ENCODE results near the gene OR2Y1.
"Not testable (repeated sequence)": the region's sequence is repeated elsewhere in the genome, so short reads cannot be mapped to it uniquely, and the experiment has no call there.

The OR2Y1 gene

DNA sequence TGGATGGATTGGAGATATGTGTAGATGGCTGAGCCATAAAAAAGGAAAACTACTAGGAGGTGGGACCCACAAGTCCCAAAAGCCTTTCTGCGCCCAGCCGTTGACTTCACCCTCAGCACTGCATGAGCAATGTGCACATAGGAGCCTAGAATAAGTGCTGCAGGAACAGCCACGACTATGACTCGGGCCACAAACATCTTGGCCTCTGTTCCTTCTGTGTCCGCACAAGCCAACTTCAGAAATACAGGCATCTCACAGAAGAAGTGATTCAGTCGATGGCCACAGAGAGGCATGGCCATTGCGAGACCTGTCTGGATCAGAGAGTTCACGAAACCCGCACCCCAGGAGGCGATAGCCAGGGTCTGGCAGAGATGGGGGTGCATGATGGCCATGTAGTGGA lies 587 bp downstream of the OR2Y1 start:
- no peak for DNase-seq (ENCODE audit: low read depth)

DNA sequence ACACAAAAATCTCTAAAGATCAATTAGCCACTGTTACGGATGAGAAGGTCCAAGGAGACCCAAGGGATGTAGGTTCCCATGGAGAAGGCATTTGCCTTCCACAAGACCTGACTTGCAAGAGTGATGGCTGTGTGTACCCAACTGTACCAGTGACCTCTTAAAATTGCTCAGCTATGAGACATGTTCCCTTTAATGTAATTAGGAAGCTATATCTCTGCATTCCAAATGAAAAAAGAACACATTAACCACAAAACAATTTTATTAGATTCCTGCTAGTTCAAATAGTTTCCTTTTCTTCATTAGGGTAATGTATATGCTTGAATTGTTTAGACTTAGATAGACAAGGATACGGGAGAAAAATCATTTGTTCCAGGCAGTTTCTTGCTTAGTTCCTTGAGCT lies 3.3 kb downstream of the OR2Y1 start:
- no peak for DNase-seq (ENCODE audit: low read depth)

DNA sequence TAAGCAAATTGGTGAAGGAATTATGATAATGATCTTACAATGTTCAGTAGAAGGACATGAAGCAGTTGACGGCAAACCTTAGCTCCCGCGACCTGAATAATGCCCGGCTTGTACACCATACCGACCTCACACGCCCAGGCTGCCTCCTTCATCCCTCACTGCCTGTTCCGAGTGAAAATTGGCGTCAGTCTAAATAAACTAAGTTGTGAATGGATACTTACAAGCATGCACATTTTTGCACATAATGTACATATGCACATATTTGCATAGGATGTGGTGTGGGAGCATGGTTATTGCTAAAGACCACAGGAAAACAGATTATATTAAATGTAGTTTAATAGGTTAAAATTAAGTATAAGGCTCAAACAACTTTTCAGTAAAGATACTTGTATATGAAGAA lies 14.9 kb downstream of the OR2Y1 start:
- no peak for DNase-seq (ENCODE audit: low read depth)

DNA sequence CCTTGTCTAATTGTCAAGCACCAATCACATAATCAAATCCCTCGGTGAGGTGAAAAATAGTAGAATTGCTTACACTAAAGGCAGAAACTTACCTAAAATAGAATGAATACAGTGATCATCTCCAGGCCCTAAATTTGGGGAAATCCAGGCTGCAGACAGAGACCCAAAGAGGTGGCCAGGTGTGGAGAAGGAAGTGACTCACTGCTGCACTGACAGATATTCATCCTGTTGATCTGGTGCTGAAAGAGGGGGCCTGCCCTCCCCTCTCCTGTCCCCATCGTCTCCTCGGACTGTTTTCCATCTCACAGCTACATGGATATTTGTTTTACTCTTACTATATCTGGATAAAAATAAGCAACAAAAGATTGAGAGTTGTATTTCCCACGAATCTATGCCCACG lies 15.9 kb downstream of the OR2Y1 start:
- no peak for DNase-seq (ENCODE audit: low read depth)

DNA sequence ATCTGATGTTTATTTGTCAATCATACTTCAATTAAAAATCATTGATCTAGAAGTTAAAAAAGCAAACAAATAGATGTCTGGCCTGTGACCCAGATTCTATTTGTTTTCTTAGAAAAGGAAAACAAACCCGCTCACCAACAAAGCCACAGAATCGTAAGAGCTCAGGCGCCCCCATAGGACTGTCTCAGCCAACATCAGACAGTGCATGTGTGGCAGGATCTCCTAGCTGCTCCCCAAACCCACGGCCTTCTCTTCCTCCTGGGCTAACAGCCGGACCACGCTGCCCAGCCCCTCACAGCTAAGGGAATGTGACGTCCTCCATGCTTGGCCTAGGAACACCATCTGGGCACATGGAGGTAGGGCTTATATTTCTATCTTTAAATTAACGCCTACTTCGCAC lies 19.4 kb downstream of the OR2Y1 start:
- DNase-seq (ENCODE audit: low read depth) = no peak

DNA sequence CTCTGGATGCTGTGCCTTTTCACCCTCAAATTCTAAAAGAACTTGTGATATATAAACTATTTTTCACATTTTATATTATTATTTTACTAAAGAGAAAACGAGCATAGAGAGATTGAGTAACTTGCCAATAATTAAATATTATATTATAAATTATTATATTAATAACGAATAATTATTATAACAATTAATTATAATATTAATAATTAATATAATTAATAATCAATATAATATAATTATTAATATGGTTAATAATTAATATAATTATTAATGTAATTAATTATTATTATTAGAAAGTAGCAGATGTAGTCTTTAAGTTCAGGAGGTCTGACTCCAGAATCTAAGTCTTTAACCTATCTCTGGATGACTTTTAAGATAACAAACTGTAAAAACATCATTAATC lies 20.1 kb downstream of the OR2Y1 start:
- DNase-seq (ENCODE audit: low read depth) = no peak

DNA sequence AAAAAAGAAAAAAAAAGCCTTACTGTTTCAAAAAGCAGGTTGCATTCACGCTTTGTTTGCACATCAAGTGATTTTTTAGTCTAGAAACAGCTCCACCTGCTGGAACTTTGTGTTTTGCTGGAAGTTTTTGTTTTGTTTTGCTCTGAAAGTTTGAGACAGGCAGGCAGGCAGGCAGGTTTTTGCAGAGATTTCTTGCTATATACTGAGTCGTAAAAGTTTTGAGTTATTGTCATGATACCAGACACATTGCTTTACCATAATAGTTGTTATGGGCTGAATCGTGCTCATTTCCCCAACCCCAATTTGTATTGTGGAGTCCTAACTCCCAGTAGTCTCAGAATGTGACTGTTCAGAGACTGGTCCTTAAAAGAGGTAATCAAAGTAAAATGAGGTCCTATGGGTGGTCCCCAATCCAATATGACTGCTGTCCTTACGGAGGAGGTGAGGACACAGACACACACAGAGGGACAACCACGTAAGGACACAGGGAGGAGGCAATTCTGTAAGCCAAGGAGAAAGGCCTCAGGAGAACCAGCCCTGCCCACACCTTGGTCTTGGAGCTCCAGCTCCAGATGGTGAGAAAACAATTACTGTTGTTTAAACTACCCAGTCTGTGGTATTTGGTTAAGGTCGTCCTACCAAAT lies 20.9 kb downstream of the OR2Y1 start:
- DNase-seq (ENCODE audit: low read depth) = no peak

DNA sequence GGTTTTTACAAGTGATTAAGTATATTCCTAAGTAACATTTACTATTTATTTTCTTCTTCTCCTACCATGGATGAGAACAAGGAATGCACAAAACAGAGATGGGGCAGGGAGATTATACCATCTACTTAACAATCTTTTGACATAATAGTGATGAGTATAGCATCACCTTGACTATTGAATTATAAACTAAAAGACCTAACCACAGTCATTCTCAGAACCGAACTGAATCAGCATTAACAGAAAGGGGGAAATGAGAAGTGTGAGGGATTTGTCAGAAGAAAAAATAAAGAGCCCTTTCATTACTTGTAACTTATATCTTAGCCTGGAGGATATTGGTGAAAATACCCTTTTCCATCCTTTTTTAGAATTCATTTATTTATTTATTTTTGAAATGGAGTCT lies 21.9 kb downstream of the OR2Y1 start:
- no peak for DNase-seq (ENCODE audit: low read depth)

DNA sequence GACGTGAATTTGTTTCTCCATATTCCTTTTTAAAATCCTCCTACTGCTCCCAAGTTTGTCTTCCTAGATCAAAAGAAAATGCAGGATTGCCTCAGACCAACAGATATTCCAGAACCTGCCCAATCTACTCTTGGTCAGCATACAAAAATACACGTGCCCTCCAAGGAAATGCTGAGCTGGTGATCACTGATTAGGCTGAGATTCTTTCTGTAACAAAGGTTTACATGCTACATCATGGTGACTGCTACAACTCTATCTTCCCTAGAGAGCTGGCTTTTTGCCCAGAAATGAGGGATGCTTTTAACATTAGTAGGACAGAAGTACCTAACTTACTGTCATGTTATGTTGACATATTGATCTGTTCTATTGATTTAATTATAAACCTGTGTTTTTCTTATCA lies 35.5 kb downstream of the OR2Y1 start:
- DNase-seq (ENCODE audit: low read depth) = no peak

DNA sequence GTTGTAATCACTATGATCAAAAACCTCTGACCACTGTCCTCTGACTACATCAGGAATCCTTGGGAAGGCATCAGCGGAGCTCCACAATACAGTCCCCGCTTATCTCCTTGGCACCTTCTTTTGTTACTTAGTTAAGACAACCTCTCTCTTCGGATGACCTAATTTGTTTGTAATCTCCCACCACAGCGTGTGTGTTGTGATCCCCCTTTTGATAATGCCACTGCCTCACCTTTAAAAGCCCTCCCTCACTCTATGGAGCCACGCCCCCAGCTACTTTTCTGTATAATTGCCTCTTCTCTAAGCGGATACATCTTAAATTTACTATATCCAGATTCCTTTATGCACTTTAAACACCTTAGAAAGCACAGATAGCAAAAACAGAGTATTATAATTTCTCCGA lies 35.9 kb downstream of the OR2Y1 start:
- no peak for DNase-seq (ENCODE audit: low read depth)

DNA sequence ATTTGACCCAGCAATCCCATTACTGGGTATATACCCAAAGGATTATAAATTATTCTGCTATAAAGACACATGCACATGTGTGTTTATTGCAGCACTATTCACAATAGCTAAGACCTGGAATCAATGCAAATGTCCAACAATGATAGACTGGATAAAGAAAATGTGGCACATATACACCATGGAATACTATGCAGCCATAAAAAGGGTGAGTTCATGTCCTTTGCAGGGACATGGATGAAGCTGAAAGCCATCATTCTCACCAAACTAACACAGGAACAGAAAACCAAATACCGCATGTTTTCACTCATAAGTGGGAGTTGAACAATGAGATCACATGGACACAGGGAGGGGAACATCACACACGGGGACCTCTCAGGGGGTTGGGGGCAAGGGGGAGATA lies 36.5 kb downstream of the OR2Y1 start:
- not testable (repeated sequence) for DNase-seq (ENCODE audit: low read depth)

DNA sequence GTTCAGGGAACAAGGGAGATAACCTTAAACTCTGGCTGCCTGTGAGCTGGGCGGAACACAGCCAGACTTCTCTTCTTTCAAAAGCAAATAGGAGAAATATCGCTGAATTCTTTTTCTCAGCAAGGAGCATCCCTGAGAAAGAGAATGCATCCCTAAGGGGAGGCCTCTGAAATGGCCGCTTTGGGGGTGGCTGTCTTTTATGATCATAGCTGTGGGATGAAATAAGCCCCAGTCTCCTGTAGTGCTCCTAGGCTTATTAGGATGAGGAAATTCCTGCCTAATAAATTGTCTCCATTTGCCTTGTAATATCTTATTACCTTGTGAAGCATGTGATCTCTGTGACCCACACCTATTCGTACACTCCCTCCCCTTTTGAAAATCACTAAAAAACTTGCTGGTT lies 39.4 kb downstream of the OR2Y1 start:
- not testable (repeated sequence) for DNase-seq (ENCODE audit: low read depth)

DNA sequence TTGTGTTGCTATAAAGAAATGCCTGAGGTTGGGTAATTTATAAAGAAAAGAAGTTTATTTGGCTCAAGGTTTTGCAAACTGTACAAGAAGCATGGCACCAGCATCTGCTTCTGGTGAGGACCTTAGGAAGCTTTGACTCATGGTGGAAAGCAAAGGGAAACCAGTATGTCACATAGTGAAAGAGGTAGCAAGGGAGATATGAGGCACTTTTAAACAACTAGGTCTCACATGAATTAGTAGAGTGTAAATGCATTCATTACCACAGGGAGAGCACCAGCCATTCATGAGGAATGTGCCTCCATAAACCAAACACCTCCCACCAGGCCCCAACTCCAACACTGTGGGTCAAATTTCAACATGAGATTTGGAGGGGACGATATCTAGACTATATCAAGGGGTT lies 40.8 kb downstream of the OR2Y1 start:
- DNase-seq (ENCODE audit: low read depth) = no peak

DNA sequence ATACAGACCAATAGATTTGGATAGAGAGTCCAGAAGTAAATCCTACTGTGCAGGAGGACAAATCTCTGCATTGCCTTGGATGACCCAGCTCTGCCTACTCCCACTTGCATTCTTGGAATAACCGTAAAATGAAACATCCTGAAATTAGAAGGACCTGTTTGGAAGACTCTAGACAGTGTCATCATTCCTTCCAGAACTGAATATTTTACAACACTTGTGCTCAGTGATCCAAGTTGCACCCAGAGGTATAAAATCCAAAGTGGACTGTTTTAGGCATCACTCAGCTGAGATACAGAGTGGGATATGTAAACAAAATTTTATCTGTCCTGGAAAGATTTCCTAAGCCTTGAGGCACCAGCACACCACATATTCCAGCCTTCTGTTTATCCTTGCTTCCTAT lies 43.7 kb downstream of the OR2Y1 start:
- no peak for DNase-seq (ENCODE audit: low read depth)

DNA sequence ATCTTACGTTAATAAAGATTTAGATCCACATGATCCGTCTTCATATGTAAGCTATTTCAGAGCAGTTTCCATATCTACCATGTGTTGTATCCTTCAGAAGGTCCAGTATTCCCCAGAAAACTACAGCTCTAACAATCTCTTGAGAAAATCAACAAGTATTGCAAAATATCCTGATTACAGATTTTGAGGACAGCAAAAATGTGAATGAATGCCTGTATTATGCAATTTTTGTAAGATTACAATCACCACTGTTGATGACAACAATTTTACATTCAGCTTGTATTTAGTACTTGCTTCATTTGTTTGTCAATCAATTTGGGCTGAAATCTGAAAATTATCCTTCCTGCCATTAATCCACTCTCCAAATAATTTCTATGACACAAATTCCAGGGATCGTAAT lies 47.4 kb downstream of the OR2Y1 start:
- no peak for DNase-seq (ENCODE audit: low read depth)

DNA sequence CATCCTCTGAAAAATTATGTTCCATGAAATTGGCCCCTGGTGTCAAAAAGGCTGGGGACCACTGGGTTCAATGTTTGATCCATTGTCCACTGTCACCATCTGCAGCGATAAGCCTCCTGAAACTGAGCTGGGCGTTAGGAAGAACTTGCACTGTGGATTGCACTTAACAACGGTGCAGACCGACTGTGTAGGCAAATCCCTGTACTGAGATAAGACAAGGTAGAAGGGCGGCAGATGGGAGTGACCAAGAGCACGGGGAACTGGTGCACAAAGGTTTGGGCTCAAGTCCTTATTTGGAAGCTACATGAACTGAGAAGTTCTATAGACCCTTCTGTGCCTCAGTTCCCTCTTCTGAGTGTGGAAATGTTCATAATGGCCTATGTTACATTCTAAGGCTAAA lies 48.8 kb downstream of the OR2Y1 start:
- DNase-seq (ENCODE audit: low read depth) = no peak

DNA sequence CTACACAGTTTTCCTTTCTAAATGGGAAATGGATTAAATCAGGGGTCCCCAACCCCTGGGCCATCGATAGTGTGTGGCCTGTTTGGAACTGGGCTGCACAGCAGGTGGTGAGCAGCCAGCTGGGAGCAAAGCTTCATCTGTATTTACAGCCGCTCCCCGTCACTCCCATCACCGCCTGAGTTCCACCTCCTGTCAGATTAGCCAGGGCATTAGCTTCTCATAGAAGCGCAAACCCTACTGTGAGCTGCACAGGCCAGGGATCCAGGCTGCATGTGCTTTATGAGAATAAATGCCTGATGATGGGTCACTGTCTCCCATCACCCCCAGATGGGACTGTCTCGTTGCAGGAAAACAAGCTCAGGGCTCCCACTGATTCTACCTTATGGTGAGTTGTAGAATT lies 49.3 kb downstream of the OR2Y1 start:
- DNase-seq (ENCODE audit: low read depth) = no peak

DNA sequence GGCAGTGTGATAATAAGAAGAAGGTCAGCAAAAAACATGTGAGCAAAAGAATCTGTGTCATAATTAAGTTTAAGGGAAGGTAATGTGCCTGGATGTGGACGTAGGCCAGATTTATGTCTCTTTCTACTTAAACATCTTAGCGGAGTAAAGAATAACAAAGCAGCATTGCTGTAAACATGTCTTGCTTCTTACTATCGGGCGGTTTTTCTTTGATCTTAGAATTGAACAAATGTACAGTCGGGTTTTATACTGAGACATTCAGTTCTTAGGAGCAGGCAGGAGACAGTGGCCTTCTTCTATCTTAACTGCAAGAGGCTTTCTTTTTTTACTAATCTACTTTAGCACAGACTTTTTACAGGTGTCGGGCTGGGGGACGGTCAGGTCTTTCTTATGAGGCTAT lies 50.1 kb downstream of the OR2Y1 start:
- no peak for DNase-seq (ENCODE audit: low read depth)
